GM18951 (cell line): ENCODE results near the gene EVA1A.

Experiments
- POLR2A ChIP-seq: IDR thresholded peaks from 4 replicates; pipeline ENCODE4 v1.6.1; 2011; ENCODE audit warnings: mild to moderate bottlenecking; ENCODE audit not compliant: insufficient read length, insufficient read depth; ENCODE audit errors: extremely low read depth
- in situ Hi-C: fragments of 300-500 bp; cut with MboI; formaldehyde crosslinking; loops from one replicate; pipeline ENCODE4 v1.12.0; 2022; ENCODE audit warnings: low sequenced_read_pairs, mixed read lengths, inconsistent platforms; ENCODE audit not compliant: unreplicated experiment

EVA1A gene

DNA sequence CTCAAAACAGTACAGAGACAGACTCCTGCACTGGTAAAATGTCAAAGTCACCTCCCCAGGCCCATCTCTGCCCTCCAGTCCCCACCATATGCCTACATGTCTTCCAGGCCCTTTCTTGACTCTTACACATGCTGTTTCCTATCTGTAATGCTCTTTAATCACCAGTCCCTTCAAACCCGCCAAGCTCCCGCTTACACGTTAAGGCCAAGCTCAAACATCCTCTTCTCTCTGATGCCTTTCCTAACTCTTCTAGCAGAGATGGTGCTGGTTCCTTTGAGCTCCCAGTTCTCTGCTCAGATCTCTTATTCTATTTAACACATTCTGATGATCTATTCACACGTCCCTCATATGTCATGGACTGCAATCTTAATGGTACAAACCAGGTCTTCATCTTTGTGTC, 5.0 kb downstream of the EVA1A start:
- no peak for TF ChIP-seq POLR2A
- in situ Hi-C loops, result no loop called here

DNA sequence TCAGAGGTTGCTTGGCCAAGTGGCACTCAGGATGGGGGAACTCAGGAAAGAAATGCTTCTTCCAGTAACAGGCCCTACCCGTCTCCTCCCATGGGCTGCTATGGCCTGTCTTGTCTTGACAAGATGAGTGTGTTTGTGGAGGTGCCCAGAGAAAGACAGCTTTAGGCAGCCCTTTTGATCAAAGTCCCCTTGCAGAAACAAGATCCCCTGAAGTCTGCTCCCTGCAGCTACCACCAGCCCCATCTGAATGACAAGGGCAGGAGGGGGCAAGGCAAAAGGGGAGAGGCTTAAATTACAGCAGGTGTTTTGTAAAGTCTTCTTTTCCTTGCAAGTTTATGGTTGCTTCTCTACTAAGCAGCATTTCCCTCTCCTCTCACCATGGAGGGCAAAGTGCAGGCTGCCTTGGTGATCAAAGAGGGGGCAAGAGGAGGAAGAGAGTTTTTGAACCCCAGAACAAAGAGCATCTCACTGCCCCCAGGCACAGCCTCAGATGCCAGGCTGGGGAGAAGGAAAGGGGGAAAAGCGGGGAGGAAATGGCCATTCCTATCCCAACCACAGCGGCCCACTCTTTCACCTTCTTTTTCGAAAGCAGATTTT, 6.7 kb downstream of the EVA1A start:
- no peak for TF ChIP-seq POLR2A
- in situ Hi-C loops, result no loop called here

DNA sequence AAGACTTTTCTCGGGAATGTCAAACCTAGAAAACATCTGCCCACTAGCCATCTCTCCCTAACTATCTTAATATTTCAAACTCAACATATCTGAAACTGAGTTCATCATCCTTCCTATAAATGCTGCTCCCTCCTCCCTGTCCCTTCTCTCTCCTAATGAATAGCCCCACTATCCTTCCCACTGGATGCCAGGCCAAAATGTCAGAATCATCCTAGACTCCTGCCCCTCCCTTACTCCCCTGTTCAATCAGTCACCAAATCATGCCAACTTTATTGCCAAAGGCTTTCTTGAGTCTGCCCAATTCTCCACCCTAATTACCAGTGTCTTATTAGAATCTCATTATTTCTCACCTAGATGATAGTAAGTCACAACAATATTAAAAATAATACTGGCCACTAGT, 8.5 kb downstream of the EVA1A start:
- TF ChIP-seq POLR2A, result no peak
- in situ Hi-C loops, result no loop called here

DNA sequence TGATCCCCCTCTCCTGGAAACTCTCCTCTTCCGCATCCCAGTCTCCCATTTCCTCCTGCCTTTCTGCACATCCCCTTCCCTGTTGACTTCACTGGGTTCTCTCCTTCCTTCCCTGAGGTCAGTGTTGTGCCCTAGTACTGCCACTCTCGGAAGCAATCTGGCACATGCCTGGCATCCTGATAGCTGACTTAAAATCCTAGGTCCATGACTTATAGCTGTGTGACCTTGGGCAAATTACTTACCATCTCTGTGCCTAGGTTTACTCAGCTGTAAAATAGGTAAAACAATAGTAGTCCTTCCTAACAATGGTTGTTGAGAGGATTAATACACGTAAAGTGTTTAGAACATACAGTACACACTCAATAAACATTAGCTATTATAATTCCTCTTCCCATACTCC, 9.3 kb downstream of the EVA1A start:
- TF ChIP-seq POLR2A, result no peak
- in situ Hi-C loops, result no loop called here

DNA sequence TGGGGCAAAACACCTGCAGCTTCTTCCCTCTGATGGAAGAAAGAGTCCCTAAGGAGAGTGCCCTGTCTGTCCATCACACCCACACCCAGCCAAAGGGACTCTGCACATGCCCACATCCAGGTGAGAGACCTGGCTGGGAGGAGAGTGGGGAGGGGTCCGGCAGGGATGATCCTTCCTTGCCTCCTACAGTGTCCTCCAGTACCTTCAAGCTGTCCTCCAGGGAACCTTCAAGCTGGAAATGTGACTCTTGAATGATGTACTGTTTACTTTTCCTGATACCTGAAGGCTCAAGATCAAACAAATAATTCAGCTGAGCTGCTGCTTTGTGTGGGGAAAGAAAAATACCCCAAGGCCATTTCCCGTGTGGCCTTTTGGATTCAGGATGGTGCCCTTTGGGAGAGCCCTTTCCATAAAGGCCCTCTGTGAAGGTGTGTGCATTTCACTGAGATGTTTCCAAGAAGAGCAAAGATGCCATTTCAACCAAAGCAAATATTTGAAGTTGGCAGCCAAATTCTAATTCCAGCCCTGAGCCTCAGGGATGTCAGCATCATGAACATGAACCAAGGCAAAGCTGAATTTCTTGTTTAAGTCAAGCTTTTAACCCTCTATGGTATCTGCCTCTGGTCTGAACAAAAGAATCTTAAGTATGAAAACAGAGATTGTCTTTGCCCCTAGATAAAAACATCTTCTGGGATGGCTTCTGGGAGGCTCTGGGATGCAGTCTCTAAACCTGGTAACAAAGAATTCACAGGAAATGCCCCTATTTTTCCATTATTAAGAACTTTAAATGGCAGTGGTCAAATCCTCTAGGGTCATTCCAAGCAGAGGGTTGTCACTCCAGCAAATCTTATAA, 11.1 kb downstream of the EVA1A start:
- no peak for TF ChIP-seq POLR2A
- in situ Hi-C loops, result no loop called here

DNA sequence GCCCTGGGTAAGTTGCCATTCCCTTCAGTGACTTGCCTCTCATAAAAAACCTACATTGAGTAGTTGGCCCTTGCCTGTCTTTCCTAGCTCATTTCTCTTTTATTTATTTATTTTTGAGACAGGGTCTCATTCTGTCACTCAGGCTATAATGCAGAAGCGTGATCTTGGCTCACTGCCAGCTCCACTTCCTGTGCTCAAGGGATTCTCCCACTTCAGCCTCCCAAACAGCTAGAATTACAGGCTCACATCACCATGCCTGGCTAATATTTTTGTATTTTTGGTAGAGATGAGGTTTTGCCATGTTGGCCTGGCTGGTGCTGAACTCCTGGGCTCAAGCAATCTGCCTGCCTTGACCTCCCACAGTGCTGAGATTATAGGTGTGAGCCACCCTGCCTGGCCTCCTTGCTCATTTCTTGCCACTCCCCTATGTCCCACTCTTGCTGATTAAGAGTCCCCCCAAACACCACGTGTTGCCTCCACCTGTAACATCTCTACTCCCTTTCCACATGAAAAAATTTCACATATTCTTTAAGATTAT, 12.6 kb downstream of the EVA1A start:
- TF ChIP-seq POLR2A, result no peak

DNA sequence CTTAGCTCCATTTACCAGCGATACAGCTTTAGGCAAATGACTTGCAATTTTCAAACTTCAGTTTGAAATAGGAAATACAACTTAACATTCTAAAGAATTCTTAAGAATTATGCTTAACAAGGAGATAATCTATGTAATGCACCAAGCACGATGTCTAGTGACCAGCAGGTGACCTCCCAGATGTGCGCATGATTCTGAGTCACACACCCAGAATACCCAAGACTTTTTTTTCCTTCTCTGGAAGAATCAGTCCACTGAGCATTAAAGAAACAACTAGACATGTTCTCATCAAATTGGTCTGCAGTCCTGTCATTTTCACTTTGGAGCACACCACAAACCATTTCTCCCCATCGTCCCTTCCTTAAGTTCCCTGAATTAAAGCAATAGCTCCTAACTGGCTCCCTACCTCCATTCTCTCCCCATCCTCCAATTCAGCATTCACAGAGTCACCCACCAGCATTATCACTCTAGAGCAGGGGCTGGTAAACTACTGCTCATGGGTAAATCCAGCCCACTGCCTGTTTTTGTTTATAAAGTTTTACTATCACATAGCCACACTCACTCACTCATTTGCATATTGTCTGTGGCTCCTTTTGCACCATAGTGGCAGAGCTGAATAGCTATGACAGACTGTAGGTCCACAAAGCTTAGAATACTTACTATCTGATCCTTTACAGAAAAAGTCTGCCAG, 13.2 kb downstream of the EVA1A start:
- TF ChIP-seq POLR2A, result no peak
- in situ Hi-C loops, result no loop called here

More for the DNA sequence above, 12.6 kb downstream of the EVA1A start:
- in situ Hi-C loops, result no loop called here

DNA sequence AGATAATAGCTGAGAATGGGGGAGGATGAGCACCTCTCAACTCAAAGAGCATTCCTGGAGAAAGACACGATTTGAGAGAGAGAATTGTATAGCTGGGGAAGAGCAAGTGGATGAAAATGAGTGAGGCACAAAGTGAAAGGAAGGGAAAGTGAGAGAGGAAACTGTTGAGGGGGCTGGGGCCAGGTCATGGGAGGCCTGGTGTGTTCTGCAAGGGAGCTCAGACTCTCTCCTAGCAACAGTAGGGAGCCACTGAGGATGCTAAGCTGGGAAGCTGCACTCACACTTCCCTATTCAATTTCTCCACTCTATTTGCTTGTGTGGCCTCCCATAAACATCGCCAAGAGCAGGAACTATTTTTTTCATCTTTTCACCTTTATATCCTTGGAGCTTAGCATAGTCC, 14.8 kb downstream of the EVA1A start:
- in situ Hi-C loops, result no loop called here

DNA sequence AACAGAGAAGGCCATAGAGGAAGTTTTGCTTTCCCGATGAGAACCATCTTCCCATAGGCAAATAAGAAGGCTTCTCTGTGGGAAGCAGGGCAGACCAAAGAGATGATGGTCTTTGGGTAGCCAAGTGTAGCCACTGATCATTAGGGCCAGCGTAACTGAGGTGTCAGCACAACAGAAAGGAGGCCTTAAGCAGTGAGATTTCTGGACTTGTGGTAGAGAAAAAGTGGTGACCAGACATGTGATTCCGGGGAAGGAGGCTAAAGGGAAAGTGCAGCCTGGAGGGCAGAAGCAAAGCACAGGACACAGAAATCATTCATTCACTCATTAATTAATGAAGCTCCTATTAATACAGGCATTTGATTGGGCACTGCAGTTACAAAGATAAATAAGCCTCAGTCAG, 15.4 kb downstream of the EVA1A start:
- in situ Hi-C loops, result no loop called here
- TF ChIP-seq POLR2A, result no peak

More for the DNA sequence above, 14.8 kb downstream of the EVA1A start:
- no peak for TF ChIP-seq POLR2A

DNA sequence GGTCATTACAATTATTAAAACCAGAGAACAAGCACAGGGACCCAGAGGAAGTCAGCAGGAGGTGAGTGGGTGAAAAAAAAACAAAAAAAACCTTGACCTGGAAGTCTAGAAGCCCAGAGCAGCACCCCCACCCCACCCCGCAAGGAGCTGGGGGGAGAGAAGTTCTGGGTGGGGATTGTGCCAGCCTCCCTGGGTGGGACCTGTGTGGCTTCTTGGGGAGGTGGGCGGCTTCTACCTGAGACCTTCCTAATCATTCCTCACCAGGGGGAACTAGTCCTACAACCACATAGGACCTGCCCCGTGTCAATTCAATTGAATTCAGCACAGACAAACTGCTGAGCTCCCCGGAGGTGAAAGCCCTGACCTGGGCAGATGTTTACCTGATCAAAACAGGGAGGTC, 17.3 kb downstream of the EVA1A start:
- in situ Hi-C loops, result no loop called here
- TF ChIP-seq POLR2A, result no peak

DNA sequence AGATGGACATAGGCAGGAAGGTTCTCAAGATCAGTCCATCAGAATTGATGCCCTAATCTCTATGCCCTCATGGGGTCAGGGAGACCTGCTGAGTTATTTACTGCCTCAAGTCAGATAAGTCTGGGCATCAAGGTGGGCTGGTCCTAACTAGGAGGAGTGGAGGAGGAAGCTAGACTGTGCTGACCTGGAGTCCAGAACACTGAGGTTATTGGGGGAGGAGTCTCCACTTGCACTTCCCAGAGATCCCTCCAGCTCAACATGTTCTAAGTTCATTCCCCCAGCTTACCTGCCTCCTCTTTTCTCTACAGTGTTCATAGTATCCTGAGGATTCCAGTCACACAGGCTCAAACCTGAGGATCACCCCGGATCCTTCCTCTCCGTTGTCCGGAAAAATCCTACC, 19.3 kb downstream of the EVA1A start:
- TF ChIP-seq POLR2A, result no peak
- in situ Hi-C loops, result no loop called here

DNA sequence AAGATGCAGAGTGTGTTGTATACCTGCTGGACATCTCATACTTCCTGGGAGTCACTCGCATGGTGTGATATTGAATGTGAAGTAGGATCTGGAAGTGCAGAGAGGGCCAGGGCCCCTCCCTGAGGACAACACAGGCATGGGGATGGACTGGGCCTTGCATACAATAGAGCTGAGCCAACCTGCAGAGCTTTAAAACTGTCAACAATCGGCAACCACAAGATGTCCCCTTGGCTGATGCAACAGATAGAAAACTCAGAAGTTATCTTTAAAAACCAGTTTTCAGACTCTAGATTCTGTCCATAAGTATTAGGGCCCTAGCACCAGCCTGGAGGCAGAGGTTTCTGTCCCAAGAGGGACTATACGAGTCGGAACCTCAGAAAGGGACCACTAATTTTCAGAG, 19.7 kb downstream of the EVA1A start:
- no peak for TF ChIP-seq POLR2A
- in situ Hi-C loops, result no loop called here

DNA sequence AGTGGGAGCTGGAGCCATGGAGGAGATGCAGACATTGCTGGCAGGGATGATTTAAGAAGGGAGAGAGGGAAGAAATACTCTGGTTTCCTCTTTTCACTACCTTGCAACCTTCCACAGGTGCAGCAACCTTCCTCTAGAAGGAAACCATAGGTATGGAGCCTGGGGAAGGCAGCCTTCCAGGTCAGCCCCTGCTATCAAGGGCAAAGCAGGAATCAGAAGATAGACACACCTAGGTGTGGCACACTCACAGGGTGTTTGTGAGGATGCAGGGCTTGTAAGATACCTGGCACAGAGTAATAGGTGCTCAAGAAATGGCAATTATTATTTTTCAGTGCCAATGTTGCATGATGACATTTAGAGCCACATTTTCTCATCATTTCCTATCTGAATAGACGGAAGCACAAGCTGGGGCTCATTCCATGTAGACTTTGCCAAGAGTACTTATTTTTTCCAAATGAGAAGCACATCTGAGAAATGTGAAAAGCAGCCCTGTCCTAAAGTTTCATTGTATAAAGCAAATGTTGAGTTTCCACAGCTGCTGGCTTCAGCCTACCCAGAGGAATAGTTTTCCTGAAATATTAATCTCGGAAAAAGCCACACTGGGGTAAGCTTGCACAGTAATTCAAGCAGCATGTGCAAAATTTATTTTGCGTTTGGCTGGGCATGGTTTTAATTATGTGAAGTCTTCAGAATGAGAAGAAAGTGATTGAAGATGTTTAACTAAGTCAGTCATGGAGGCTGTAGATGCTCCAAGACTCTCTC, 20.6 kb downstream of the EVA1A start:
- no peak for TF ChIP-seq POLR2A
- in situ Hi-C loops, result no loop called here
